ENCODE data around the gene EVI5L.
A peak's percentile ranks its signal among the peaks of the same experiment; 100 is the strongest.

Gene EVI5L

DNA sequence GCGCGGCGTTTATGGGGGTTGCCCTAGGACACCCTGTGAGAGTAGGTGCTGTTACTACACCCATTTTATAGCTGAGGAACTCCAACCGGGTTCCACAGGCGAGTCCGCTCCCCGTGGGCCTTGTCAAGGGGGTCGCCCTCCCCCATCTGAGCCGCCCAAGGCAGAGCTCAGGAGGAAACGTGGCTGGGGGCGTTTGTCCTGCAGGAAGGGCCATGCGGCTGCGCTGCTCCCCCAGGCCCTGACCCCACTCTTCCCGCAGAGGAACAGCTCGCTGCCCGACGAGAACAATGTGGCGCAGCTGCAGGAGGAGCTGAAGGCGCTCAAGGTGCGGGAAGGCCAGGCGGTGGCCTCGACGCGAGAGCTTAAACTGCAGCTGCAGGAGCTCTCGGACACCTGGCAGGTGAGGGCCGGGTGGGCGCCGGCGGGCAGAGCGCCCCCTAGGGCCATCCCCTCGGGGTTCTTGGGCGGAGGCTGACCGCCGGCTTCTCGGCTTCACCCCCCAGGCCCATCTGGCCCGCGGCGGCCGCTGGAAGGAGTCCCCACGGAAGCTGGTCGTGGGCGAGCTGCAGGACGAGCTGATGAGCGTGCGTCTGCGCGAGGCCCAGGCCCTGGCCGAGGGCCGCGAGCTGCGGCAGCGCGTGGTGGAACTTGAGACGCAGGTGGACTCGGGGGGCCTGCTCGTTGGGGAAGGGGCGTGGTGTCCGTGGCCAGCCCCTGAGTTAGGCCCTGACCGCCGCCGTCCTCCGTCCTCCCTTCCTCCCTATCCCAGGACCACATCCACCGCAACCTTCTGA is 31.8 kb downstream of the EVI5L start:
- no peak for DNase-seq

DNA sequence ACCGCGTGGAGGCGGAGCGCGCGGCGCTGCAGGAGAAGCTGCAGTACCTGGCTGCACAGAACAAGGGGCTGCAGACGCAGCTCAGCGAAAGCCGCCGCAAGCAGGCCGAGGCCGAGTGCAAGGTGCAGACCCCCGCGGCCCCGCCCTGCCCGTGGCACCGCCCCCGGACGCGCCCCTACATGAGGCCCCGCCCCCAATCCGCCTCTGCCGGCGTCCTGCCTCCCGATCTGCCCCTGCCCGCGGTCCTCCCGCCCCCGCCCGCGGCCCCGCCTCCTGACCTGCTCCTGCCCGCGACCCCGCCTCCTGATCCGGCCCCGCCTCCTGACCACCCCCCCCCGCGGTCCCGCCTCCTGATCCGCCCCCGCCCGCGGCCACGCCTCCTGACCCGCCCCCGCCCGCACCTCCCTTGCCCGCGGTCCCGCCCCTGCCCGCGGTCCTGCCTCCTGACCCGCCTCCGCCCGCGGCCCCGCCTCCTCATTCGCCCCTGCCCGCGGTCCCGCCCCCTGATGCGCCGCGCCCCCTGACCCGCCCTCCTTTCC is 32.5 kb downstream of the EVI5L start:
- no peak for DNase-seq

DNA sequence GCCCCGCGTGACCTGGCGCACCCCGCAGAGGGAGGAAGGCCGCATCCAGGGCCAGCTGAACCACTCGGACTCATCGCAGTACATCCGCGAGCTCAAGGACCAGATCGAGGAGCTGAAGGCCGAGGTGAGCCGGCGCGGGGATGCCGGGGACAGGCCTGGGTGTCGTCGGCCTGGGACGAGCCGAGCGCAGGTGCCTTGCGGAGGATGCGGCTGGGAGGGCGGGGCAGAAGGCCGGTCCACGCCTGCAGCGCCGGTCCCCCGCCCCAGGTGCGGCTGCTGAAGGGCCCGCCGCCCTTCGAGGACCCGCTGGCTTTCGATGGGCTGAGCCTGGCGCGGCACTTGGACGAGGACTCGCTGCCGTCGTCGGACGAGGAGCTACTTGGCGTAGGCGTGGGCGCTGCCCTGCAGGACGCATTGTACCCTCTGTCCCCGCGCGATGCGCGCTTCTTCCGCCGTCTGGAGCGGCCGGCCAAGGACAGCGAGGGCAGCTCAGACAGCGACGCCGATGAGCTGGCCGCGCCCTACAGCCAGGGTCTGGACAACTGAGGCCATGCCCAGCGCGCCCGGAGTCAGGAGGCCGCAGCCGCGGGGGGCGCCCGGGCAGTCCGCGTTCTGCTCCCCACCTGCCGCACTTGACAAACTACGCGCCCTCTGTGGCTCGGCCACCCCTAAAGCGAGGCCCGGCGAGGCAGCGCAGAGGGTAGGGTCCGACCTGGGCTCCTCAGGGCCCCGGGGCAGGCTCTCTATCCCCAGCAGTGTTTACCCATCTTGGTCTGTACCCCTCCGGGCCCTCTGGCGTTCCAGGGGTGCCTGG is 33.3 kb downstream of the EVI5L start:
- DNase-seq, result no peak

DNA sequence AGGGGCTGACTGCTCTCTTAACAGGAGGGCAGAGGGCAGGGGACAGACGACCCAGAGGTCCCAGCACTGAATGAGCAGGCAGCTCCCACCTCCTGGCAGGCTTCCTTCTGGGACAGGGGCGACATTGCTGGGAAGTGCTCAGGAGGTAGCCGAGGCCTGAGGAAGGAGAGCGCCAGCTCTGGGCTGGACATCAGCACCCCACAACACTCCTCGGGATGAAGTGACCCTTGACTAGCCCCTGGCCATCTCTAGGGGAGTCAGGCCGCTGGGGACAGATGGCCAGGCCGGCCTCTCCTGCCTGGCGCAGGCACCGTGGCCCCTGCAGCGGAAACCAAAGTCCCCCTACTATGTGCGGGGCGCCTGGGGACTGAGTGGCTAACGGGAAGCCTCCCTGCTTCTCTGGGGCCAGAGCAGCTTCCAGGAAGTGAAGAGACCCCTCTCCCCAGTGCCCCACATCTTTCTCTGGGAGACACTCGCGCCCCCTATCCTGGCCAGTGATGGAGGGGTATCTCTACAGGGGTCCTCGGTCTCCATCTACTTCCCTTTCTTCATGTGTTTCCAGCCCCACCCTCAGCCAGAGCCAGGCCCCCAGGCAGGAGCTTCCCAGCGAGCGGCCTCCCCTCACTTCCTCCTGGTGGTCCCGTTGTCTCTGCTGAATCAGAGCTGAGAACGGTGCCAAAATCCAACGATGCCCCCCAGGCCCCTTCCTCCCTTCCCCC is 34.1 kb downstream of the EVI5L start:
- no peak for DNase-seq

DNA sequence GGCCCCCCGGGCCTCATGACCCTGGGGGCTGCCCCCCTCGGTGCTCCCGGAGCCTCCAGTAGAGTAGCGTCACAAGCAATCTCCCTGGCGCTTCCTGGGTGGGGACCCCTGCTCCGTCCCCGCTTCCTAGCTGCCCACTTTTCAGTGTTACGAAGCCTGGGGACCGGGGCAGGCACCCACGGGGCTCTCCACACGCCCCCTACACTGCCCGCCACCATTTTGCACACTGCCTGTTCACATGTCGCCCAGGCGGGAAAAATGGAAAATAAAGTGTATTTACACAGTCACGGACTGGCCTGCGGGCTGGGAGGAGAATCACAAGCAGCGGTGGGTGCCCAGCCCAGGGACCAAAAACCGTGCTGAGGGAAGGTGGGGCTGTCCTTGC is 34.7 kb downstream of the EVI5L start:
- DNase-seq, result no peak

DNA sequence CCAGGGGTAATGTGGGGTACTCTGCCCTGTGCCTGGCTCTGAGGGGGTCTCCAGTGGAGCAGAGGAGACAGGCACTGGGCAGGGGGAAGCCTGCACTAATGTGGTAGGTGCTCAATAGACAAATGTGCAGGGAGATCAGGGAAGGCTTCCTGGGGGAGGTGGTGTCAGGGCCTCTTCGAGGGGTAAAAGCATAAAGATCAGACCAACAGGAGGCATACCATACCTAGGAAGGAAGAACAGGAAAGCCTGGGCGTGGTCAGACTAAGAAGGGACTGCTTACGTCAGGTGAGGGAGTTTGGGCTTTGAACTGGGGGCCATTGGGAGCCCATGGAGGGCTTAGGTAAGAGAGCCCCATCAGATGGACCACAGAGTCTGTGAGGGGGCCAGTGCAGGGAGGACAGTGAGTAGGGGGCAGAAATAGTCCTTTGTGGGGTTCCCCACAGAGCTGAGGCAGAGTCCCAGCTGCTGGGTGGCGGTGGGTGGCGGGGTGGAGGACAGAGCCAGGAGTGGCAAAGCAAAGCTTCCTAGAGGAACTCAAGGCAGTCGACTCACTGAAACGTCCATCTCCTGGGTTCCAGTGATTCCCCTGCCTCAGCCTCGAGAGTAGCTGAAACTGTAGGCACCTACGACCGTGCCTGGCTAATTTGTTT is 35.4 kb downstream of the EVI5L start:
- DNase-seq, result no peak

DNA sequence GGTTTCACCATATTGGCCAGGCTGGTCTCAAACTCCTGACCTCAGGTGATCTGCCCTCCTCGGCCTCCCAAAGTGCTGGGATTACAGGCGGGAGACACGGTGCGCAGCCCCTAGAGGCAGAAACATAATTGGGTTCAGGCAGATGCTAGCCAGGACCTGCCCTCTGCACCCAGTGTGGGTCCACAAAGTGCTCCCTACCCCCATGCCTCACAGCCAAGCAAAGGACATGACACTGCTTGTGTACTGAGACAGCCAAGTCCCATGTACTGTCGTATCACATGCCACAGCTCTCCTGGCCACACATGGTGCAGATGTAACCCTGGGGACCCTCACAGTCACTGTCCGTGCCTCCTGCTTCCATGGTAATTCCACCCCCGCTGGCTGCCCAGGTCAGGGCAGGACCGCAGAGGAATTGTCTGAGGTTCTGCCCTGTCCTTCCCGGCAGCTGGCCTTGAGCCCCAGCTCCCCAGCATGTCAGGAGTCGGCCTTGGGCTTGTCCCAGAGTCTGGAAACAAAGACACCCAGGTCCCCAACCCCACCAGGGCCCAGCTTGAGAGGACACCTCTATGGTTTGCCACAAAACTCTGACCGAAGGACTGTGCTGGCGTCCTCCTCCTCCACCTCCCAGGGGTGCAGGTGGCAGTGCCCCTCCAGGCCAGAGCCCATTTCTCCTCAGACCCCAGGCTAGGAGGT is 36.5 kb downstream of the EVI5L start:
- no peak for DNase-seq

DNA sequence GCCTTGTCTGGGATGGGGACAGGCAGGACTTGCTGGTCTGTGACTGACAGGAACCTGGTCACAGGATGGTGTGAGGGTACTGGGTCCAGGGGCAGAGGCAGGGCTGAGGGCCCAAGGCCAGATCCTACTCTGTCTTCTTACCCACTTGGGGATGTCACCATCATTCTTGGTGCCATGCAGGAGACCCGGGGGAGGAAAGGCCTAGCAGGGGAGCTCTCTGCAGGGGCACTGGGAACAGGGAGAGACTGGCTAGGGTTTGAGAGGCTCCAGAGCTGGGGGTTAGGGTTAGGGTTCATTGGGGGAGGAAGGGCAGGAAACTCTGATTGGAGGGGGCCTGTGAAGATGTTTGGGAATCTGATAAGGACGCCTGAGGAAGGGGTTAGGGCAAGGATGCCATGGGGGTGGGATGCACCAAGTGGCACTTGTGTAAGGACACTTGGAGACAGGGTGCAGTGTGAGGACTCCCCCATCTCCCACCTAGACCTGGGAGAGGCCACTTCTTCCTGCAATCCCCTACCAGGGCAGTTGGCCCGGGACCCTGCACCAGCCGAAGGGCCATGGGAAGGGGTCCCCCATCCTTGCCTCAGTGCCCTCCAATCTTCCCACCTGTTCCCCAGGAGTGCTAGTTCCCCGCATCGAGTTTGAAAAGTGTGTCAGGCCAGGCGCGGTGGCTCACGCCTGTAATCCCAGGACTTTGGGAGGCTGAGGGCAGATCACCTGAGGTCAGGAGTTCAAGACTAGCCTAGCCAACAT is 37.2 kb downstream of the EVI5L start:
- no peak for DNase-seq

DNA sequence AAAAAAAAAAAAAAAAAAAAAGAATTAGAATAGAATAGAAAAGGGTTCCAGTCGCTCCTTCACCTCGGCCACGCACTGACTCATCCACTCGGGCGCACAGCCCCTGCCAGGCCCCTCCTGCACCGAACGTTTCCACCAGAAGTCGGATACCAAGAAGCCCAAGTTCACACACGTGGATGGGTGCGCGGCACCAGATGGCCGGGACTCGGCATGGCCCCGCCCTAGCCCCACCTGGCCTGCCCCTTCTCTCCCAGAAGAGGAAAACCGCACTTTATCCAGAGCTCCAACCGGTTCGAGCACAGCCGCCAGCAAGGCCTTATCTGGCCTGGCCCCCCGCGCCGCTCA is 38.3 kb downstream of the EVI5L start:
- DNase-seq, result peak; percentile 7

DNA sequence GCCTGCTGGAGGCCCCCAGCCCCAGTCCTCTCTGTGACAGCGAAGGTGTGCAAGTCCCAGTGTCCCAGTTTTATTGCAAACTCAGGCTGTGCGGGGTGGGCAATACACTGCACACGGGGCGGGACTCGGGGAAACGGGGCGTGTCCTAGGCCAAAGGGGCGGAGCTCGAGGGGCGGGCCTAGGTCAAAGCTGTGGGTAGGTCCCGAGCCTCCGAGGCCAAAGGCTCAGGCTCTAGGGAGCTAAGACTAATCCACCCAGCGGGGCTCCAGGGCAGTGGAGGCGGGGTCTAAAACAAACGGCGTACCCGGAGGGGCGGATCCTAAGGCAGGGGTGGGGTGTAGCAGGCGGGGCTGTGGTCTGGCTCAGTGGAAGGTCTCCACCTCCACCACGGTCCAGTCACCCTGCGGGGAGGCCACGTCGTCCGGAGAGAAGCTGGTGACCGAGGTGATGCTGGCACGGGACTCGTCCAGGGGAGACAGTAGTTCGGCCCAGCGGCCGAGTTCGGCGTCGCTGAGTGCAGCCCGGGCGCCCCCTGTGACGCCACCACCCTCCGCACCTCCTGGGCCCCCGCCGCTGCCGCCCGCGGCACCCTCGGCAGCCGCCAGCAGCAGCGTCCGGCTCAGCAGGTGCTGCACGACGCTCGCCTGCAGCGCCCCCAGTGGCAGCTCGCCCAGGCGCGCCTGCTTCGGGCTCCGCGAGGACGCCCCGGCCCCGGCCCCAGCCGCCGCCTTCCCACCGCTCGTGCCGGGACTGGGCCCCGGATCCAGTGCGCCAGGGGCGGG is 38.8 kb downstream of the EVI5L start:
- peak; percentile 68 for DNase-seq

DNA sequence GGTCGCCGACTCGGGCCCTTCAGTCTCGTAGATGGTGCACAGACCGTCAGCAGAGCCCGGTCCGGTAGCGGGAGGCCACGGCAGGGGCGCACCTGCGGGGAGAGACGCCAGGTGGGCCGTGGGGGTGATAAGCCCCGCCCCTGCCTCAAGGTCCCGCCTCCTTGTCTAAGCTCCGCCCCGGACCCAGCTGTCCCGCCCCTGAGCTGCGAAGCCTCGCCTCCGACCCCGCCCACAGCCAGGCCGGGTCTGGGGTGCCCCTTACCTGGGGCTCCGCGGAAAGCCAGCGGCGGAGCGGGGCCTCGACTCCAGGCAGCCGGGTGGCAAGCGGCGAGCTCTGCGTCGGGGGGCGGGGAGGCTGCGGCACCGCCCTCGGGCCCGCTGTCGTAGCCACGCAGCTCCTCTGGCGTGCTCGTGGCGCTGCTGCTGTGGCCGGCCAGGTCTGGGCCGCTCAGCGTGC is 39.5 kb downstream of the EVI5L start:
- no peak for DNase-seq

DNA sequence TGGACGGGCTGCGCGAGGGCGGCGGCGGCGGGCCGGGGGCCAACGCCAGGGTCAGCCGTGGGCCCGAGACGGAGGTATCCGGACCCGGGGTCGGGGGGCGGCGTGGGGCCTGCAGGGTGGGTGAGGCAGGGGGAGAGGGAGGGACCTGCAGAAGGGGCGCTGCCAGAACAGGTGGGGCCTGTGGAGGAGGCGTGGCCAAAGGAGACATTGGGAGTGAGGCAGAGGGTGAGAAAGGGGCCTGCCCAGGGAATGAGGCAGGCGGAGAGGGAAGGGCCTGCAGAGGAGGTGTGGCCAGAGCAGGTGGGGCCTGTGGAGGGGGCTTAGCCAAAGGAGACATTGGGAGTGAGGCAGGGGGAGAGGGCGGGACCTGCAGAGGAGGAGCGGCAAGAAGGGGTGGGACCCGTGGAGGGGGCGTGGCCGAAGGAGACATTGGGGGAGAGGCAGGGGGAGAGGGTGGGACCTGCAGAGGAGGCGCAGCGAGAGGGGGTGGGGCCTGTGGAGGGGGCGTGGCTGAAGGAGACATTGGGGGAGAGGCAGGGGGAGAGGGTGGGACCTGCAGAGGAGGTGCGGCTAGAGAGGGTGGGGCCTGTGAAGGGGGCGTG is 40.0 kb downstream of the EVI5L start:
- peak; percentile 15 for DNase-seq

DNA sequence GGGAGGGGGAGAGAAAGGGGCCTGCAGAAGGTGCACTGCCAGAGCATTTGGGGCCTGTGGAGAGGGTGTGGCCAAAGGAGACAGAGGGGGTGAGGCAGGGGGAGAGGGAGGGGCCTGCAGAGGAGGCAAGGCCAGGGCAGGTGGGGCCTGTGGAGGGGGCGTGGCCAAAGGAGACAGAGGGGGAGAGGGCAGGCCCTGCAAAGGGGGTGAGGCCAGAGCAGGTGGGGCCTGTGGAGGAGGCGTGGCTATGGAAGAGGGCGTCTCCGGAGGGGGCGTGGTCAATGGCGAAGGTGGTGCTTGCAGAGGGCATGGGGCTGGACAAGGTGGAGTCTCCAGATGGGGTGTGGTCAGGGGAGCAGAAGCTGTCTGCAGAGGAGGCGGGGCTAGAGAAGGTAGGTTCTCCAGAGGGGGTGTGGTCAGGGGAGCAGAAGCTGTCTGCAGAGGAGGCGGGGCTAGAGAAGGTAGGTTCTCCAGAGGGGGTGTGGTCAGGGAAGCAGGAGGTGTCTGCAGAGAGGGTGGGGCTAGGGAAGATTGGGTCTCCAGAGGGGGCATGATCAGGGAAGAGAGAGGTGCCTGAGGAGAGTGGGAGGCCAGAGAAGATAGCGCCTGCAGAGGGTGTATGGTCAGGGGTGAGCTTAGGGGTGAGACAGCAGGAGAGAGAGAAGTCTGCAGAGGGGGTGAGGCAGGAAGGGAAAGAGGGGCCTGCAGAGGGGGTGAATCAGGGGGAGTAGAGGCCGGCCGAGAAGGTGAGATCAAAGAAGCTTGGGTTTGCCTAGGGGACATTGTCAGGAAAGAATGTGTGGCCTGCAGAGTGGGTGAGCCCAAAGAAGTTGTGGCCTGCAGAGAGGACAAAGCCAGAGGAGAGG is 40.8 kb downstream of the EVI5L start:
- peak; percentile 63 for DNase-seq

DNA sequence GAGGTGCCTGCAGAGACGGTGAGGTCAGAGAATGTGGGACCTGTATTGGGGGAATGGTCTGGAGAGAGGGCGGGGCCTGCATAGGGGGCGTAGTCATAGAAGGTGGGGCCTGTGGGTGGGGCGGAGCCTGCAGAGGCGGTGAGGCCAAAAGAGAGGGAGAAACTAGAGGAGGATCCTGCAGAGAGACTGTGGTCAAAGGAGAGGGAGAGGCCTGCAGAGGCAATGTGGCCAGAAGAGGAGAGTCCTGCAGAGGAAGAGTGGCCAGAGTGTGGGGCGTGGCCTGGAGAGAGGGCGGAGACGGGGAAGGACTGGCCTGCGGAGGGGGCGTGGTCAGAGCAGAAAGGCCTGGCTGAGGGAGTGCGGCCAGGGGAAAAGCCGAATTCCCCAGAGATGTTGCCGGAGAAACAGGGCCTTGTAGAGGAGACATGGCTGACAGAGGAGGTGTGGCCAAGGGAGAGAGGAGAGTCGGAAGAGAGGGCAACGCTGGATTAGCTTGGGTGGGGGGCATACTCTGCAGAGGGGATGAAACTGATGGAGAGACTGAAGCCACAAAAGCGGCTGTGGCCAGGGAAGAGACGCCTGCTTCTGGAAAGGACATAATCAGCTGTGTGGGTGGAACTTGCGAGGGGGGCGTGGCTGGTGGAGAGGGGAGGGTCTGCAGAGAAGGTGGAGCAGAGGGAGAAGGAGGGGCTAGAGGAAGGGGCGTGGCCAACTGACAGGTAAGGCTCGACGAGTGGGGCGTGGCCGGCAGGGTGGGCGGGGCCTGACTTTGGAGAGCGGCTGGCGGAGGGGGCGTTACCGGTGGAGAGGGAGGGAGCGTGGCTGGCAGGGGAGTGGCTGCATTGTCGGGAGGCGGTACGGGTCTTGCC is 41.7 kb downstream of the EVI5L start:
- DNase-seq, result peak; percentile 89

DNA sequence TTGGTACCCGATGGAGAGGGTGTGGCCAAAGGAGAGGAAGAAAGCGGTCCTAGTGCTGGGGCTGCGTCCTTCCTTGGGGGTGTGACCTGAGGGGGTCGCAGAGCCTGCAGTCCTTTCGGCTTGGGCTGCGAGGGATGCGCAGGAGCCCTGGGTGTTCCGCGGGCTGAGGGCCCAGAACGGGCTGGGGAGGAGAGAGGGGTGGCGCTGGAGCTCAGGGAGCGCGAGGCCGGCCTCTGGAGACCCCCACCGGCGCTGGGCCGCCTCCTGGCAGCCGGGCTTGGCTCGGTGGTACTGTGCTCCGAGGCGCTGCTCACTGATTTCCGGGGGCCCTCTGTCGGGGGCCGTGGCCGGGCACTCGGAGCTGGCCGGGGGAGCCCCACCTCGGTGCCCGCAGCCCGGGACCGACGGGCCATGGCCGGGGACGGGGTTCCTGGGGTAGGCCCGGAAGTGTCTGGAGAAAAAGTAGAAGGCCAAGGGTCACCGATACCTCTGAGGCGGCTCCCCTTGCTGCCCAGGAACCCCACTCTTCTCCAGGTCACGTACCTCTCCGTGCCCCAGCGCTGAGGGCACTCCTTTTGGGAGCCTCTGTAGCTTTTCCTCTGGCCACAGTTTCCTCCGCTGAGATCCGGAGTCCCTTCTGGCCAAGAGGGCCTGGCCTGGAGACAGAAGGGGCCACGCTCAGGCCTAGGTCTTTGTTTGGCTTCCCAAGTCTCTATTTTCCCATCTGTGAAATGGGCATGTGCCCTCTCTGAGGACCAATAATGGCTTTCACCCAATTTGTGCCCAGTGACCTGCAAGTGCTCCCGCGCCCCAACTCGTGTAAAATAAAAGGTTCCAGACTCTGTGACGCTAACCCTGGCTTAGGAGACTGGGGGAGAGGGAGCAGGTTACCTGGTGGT is 42.5 kb downstream of the EVI5L start:
- DNase-seq, result no peak

DNA sequence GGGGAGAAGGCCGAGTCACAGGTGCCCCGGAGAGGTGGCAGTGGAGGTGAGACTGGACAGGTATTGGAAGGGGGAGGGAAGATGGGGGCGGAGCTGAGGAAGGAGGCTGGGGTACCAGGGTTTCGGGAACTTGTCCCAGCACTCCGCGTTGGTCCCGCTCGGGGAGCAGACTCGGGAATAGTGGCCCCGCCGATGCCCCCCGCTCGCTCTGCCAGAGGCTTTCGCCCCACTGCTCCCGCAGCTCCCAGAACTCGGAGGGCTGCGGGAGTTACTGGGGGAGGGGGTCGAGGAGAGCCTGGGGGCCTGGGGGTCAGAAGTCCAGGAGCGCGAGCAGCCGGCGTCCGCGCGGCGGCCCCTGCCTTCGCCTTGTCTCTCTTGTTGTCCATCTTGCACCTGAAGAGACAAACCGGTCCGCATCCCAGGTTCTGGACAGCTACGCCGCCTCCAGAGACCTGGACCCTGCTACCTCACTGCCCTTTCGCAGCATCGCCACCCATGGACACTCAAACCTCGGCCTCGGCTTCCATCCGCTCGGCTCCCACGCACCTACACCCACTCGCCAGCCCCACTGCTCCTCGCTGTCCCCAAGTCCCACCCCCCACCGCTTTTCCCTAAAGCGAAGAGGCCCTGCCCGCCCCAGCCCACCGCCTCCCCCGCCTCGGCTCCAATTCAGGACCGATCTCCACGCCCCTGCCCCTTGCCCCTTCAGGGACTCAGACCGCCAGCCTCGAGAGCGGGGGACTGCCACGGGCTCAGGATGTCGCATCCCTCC is 43.5 kb downstream of the EVI5L start:
- DNase-seq, result no peak

All from HCEC 1CT (cell line).